ENCODE results near the gene DCX.

GRCh38 chrX:111386615-111387233 is 25.3 kb downstream of the DCX start:
- TF ChIP-seq CTCF (conservative IDR thresholded peaks at IDR 0.05): no peak
- no peak for TF ChIP-seq ZFX (IDR thresholded peaks at IDR 0.05)

All from C4-2B (cell line).